Naive thymus-derived CD4-positive, alpha-beta T cell (primary cell): ENCODE results near the gene CABLES2. TPM values are rescaled to one million over a fixed set of nuclear protein-coding genes. Genes with fewer than 3 reads are reported as not detected.

ENCODE experiments used
- ATAC-seq: fragments of 150-1000 bp; cut with Tn5 transposase; 2 replicates; pipeline ENCODE4 v1.10.0; 2021; ENCODE audit warnings: mild to moderate bottlenecking, moderate library complexity
- CTCF ChIA-PET: fragments of 350-600 bp; sonication (Branson Sonifier 250); formaldehyde crosslinking; loops from one replicate; lab custom pipeline; 2021; ENCODE audit warnings: antibody characterized with exemption; lab: Charles Lee
- POLR2A ChIA-PET: fragments of 350-600 bp; sonication (Branson Sonifier 250); formaldehyde crosslinking; loops from one replicate; lab custom pipeline; 2021; ENCODE audit warnings: antibody characterized with exemption, inconsistent platforms; lab: Charles Lee
- DNase-seq, 9 donors: peaks; one replicate each; pipeline versions ENCODE4 v3.0.0 to v3.0.0-alpha.2; 2020 to 2022; ENCODE audit warnings: mixed read lengths in 1 of 9
- H3K27ac ChIP-seq: one replicate; pipeline ENCODE4 v1.7.0; 2013; ENCODE audit warnings: mild to moderate bottlenecking, low read depth, low read length, moderate library complexity
- H3K27me3 ChIP-seq, 2 donors: one replicate each; pipeline ENCODE4 v1.7.0; 2013; ENCODE audit warnings: low read length in 2 of 2, mild to moderate bottlenecking in 2 of 2, moderate library complexity in 2 of 2; ENCODE audit not compliant: control insufficient read depth in 2 of 2, insufficient read depth in 2 of 2
- H3K36me3 ChIP-seq, 3 experiments: 1 replicate in 2 of 3; 2 replicates in 1 of 3; pipeline ENCODE4 v1.7.0; 2013; ENCODE audit warnings: low read length in 3 of 3, mild to moderate bottlenecking in 3 of 3, moderate library complexity in 1 of 3; ENCODE audit not compliant: insufficient read depth in 3 of 3, control insufficient read depth in 2 of 3
- H3K4me1 ChIP-seq, 2 donors: one replicate each; pipeline ENCODE4 v1.7.0; 2013; ENCODE audit warnings: low read length in 2 of 2, mild to moderate bottlenecking in 2 of 2, moderate library complexity in 1 of 2; ENCODE audit not compliant: control insufficient read depth in 2 of 2, insufficient read depth in 2 of 2
- H3K4me3 ChIP-seq: 2 replicates; pipeline ENCODE4 v1.7.0; 2013; ENCODE audit warnings: mild to moderate bottlenecking, low read length
- H3K9me3 ChIP-seq, 3 experiments: 1 replicate in 2 of 3; 2 replicates in 1 of 3; pipeline ENCODE4 v1.7.0; 2013; ENCODE audit warnings: low read length in 3 of 3; ENCODE audit not compliant: control insufficient read depth in 2 of 3
- H3K27ac Mint-ChIP-seq, 9 donors: one replicate each; pipeline ENCODE4 v1.8.0; 2020 to 2022; ENCODE audit warnings: mixed read lengths in 9 of 9, mild to moderate bottlenecking in 8 of 9, moderate library complexity in 5 of 9, inconsistent platforms in 2 of 9
- H3K27me3 Mint-ChIP-seq, 5 donors: one replicate each; pipeline ENCODE4 v1.8.0; 2021 to 2022; ENCODE audit warnings: mixed read lengths in 5 of 5, mild to moderate bottlenecking in 1 of 5
- H3K36me3 Mint-ChIP-seq, 5 donors: one replicate each; pipeline ENCODE4 v1.8.0; 2020 to 2022; ENCODE audit warnings: mixed read lengths in 5 of 5, mild to moderate bottlenecking in 3 of 5, inconsistent platforms in 1 of 5
- H3K4me1 Mint-ChIP-seq, 7 donors: one replicate each; pipeline ENCODE4 v1.8.0; 2020 to 2022; ENCODE audit warnings: mixed read lengths in 7 of 7, mild to moderate bottlenecking in 3 of 7, inconsistent platforms in 1 of 7
- H3K4me3 Mint-ChIP-seq, 10 donors: one replicate each; pipeline ENCODE4 v1.8.0; 2020 to 2022; ENCODE audit warnings: mild to moderate bottlenecking in 10 of 10, mixed read lengths in 10 of 10, moderate library complexity in 6 of 10, inconsistent platforms in 2 of 10
- H3K9me3 Mint-ChIP-seq, 11 donors: one replicate each; pipeline ENCODE4 v1.8.0; 2020 to 2022; ENCODE audit warnings: mixed read lengths in 11 of 11, mild to moderate bottlenecking in 4 of 11, inconsistent platforms in 1 of 11, moderate library complexity in 1 of 11
- intact Hi-C, 2 donors: fragments of 100-400 bp; cut with micrococcal nuclease; formaldehyde crosslinking; loops; one replicate each; pipeline ENCODE4 v1.15.1; 2023
- polyA plus RNA-seq, 2 donors: library from polyadenylated mRNA; unstranded; fragments of 300-500 nt; fragmentation: Illumina TruSeq; gene quantifications; one replicate each; pipeline ENCODE4 v1.2.3, GENCODE V29; 2021
- total RNA-seq, 6 experiments: library from RNA in 5 of 6; stranded (reverse) in 5 of 6; gene quantifications; 1 replicate in 5 of 6; 2 replicates in 1 of 6; pipeline ENCODE4 v1.2.3 and lab custom pipeline; 2021 to 2026

The CABLES2 gene
- total RNA-seq (10 to 100 TPM in 1 of 5 experiments, 1 to 10 TPM in 4; 4.3 to 16.7 (median 6.3) TPM), polyA plus RNA-seq (1 to 10 TPM in 1 of 2 donors, under 1 TPM in 1; 0.61 to 1.8 TPM), total RNA-seq (lab: John Stamatoyannopoulos, UW) (13.6 reads per million, percentile 42 among the genes with 10 or more reads in this experiment)

- peaks cover 19 to 31% (median 26%) of the 10 kb centered on the region in 7 donors for H3K4me1 Mint-ChIP-seq
- ChIA-PET POLR2A (interaction anchor here (0.6 to 0.7 kb wide), 3 partner anchors 25 to 468 kb away, joined by 3 to 6 read pairs (median 3); no protein-coding TSS in a partner anchor), CTCF (no interaction called here)
- no peaks in the 10 kb centered on the region for H3K36me3 Mint-ChIP-seq
- peak within 1 kb of the TSS in 8 of 9 donors; percentile 52 to 88 (median 68) for H3K27ac Mint-ChIP-seq
- peak; percentile 98 for ATAC-seq
- intact Hi-C loops, result loop anchor here (1.0 to 5.0 kb wide), 7 partner anchors 20 to 385 kb away; partner anchors contain the start of genes ADRM1 (in 2 of the 2), RPS21 (in 2 of the 2) and OSBPL2 (in 1 of the 2)
- H3K9me3 Mint-ChIP-seq, result no peaks in the 10 kb centered on the region
- Histone ChIP-seq H3K27me3 (no peaks in the 10 kb centered on the region), H3K4me1 (peaks cover 17 to 23% of the 10 kb centered on the region in 2 donors), H3K4me3 (peak within 1 kb of the TSS; percentile 74), H3K27ac (peak within 1 kb of the TSS; percentile 76), H3K9me3 (no peaks in the 10 kb centered on the region), H3K36me3 (peaks cover 0 to 7% (median 0%) of the 10 kb centered on the region in 3 experiments)
- peak; percentile 86 to 94 (median 91) for DNase-seq
- peaks cover 0 to 3% (median 0%) of the 10 kb centered on the region in 5 donors for H3K27me3 Mint-ChIP-seq
- peak within 1 kb of the TSS; percentile 68 to 90 (median 82) for H3K4me3 Mint-ChIP-seq
Measured at GRCh38 chr20:62407221-62407992, at the start of gene CABLES2. Gene CABLES2 (minus strand): TSS chr20:62407285. CDS start chr20:62407276, 9 bp downstream.

GRCh38 chr20:62455929-62456328 lies 48.8 kb upstream of the CABLES2 start:
- H3K36me3 Mint-ChIP-seq, result no peaks in the 10 kb centered on the region
- POLR2A ChIA-PET, result no interaction called here
- intact Hi-C loops, result no loop called here
- peaks cover 3 to 10% (median 4%) of the 10 kb centered on the region in 5 donors for H3K27me3 Mint-ChIP-seq
- DNase-seq (no peak), ATAC-seq (no peak)
- no peaks in the 10 kb centered on the region for H3K4me1 ChIP-seq
- no peaks in the 10 kb centered on the region for H3K27me3 ChIP-seq
- H3K4me3 Mint-ChIP-seq, result no peak overlapping the region
- H3K27ac ChIP-seq, result no peak overlapping the region
- H3K36me3 ChIP-seq, result no peaks in the 10 kb centered on the region
- no peak overlapping the region for H3K4me3 ChIP-seq
- no peaks in the 10 kb centered on the region for H3K4me1 Mint-ChIP-seq
- peak overlapping the region in 1 of 9 donors; percentile 32 for H3K27ac Mint-ChIP-seq
- no peaks in the 10 kb centered on the region for H3K9me3 ChIP-seq
- no peaks in the 10 kb centered on the region for H3K9me3 Mint-ChIP-seq
- CTCF ChIA-PET, result no interaction called here

- ChIA-PET CTCF (no interaction called here), POLR2A (no interaction called here)
- DNase-seq, result no peak
- no peak overlapping the region for H3K27ac Mint-ChIP-seq
- no peak for ATAC-seq
- peak overlapping the region in 1 of 10 donors; percentile 38 for H3K4me3 Mint-ChIP-seq
- peaks cover 3 to 12% (median 4%) of the 10 kb centered on the region in 5 donors for H3K27me3 Mint-ChIP-seq
- Histone ChIP-seq H3K36me3 (no peaks in the 10 kb centered on the region), H3K27me3 (no peaks in the 10 kb centered on the region), H3K4me3 (no peak overlapping the region), H3K9me3 (no peaks in the 10 kb centered on the region), H3K4me1 (no peaks in the 10 kb centered on the region), H3K27ac (no peak overlapping the region)
- no peaks in the 10 kb centered on the region for H3K9me3 Mint-ChIP-seq
- intact Hi-C loops, result no loop called here
- H3K4me1 Mint-ChIP-seq, result no peaks in the 10 kb centered on the region
- H3K36me3 Mint-ChIP-seq, result no peaks in the 10 kb centered on the region
Measured at GRCh38 chr20:62454904-62455636, 48.0 kb upstream of the CABLES2 start.

GRCh38 chr20:62453186-62453808 lies 46.2 kb upstream of the CABLES2 start:
- Histone ChIP-seq H3K27ac (no peak overlapping the region), H3K4me3 (no peak overlapping the region), H3K4me1 (no peaks in the 10 kb centered on the region), H3K27me3 (no peaks in the 10 kb centered on the region), H3K9me3 (no peaks in the 10 kb centered on the region), H3K36me3 (no peaks in the 10 kb centered on the region)
- H3K36me3 Mint-ChIP-seq, result no peaks in the 10 kb centered on the region
- POLR2A ChIA-PET, result no interaction called here
- DNase-seq (no peak), ATAC-seq (no peak)
- no peak overlapping the region for H3K27ac Mint-ChIP-seq
- H3K4me3 Mint-ChIP-seq, result no peak overlapping the region
- intact Hi-C loops, result no loop called here
- peaks cover 3 to 20% (median 4%) of the 10 kb centered on the region in 5 donors for H3K27me3 Mint-ChIP-seq
- no peaks in the 10 kb centered on the region for H3K4me1 Mint-ChIP-seq
- H3K9me3 Mint-ChIP-seq, result no peaks in the 10 kb centered on the region
- CTCF ChIA-PET, result no interaction called here

- CTCF ChIA-PET, result no interaction called here
Measured at GRCh38 chr20:62452475-62453095, 45.5 kb upstream of the CABLES2 start.

GRCh38 chr20:62451970-62452369 lies 44.9 kb upstream of the CABLES2 start:
- Histone ChIP-seq H3K36me3 (no peaks in the 10 kb centered on the region), H3K4me1 (no peaks in the 10 kb centered on the region), H3K27me3 (no peaks in the 10 kb centered on the region), H3K27ac (no peak overlapping the region), H3K4me3 (no peak overlapping the region), H3K9me3 (no peaks in the 10 kb centered on the region)
- Mint-ChIP-seq H3K4me3 (no peak overlapping the region), H3K36me3 (no peaks in the 10 kb centered on the region), H3K27me3 (peaks cover 0 to 15% (median 4%) of the 10 kb centered on the region in 5 donors), H3K9me3 (no peaks in the 10 kb centered on the region), H3K27ac (no peak overlapping the region), H3K4me1 (no peaks in the 10 kb centered on the region)
- intact Hi-C loops, result no loop called here
- CTCF ChIA-PET, result no interaction called here
- POLR2A ChIA-PET, result no interaction called here
- DNase-seq (no peak), ATAC-seq (no peak)

More at GRCh38 chr20:62452475-62453095, 45.5 kb upstream of the CABLES2 start:
- peaks cover 3 to 19% (median 4%) of the 10 kb centered on the region in 5 donors for H3K27me3 Mint-ChIP-seq
- Histone ChIP-seq H3K4me1 (no peaks in the 10 kb centered on the region), H3K36me3 (no peaks in the 10 kb centered on the region), H3K4me3 (no peak overlapping the region), H3K9me3 (no peaks in the 10 kb centered on the region), H3K27ac (no peak overlapping the region), H3K27me3 (no peaks in the 10 kb centered on the region)
- H3K4me1 Mint-ChIP-seq, result no peaks in the 10 kb centered on the region
- H3K36me3 Mint-ChIP-seq, result no peaks in the 10 kb centered on the region
- intact Hi-C loops, result no loop called here
- no peak overlapping the region for H3K4me3 Mint-ChIP-seq
- H3K27ac Mint-ChIP-seq, result no peak overlapping the region
- DNase-seq, result no peak
- POLR2A ChIA-PET, result no interaction called here
- ATAC-seq, result no peak
- H3K9me3 Mint-ChIP-seq, result no peaks in the 10 kb centered on the region
